Cardiac septum (tissue), 1 donor: ENCODE measurements around the gene PPP2R2D. TPM values are rescaled to one million over a fixed set of nuclear protein-coding genes. Genes with fewer than 3 reads are reported as not detected.
A peak's percentile ranks its signal among the peaks of the same experiment; 100 is the strongest.
"Not testable (repeated sequence)": the region's sequence is repeated elsewhere in the genome, so short reads cannot be mapped to it uniquely, and the experiment has no call there.

ENCODE experiments used
- DNase-seq: peaks from one replicate; pipeline ENCODE4 v3.0.0-alpha.2; 2020; ENCODE audit warnings: low spot score
- intact Hi-C: fragments of 100-400 bp; cut with DNase I; formaldehyde crosslinking; loops from one replicate; pipeline ENCODE4 v1.14.0; 2022
- total RNA-seq: library from RNA; stranded (reverse); fragmentation: NEBNext Ultra II Directional; extraction: Animal tissue kit (Norgen Biotek cat#: 25700); gene quantifications from one replicate; pipeline ENCODE4 v1.2.1, GENCODE V29; 2021
- donor health status: DM: no; HTN: no; CAD: no.

The PPP2R2D gene
- total RNA-seq, 1 donor from 2014 or later = 35.3 TPM

DNA sequence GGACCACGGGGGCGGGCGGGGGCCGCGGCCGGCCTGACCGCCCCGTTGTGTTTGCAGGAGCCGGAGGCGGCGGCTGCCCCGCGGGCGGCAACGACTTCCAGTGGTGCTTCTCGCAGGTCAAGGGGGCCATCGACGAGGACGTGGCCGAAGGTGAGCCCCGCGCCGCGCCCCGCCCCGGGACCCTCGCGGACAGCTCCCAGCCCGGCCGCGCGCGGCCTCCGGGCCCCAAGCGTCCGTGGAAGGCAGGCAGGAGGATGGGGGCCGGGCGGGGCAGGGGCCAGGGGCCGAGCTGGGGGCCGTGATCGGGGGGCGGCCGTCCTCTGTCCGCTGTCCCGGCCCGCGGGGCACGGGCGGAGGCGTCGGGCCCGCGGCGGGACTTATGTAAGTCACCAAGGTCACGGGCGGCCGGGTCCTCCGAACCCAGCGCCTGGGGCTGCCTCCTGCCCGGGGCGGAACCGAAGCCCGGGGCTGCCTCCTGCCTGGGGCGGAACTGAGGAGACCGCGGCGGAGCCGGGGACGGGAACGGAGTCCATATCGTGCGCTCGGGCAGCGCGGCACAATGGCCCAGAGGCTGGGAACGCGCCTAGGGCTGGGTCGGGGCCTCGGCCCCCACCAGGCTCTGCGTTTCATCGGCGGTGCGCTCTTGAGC, 497 bp downstream of the PPP2R2D start:
- intact Hi-C loops = loop anchor here (5.0 kb wide), 2 partner anchors 81 to 121 kb away; partner anchors contain the start of gene BNIP3

DNA sequence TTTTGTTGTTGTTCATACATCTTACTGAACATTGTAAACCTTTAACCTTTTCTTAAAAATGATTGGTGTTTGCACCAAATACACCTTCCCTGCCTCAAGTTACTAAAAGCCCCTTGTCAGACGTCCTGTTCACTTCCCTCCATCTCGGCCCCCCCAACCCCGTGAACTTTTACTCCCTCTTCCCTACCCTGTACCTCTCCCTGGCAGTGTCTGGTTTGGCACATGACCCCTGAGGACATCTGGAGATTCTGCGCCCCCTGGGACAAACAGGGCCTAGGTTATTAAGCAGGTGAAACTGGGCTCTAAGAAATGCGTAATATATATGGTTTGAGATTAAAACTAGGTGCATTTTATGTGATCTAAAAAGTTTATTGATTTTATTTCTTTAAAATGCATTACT, 1.4 kb downstream of the PPP2R2D start:
- intact Hi-C loops = loop anchor here (5.0 kb wide), 2 partner anchors 80 to 120 kb away; partner anchors contain the start of gene BNIP3
- DNase-seq = no peak

More for the DNA sequence above, 497 bp downstream of the PPP2R2D start:
- DNase-seq = peak; percentile 82

DNA sequence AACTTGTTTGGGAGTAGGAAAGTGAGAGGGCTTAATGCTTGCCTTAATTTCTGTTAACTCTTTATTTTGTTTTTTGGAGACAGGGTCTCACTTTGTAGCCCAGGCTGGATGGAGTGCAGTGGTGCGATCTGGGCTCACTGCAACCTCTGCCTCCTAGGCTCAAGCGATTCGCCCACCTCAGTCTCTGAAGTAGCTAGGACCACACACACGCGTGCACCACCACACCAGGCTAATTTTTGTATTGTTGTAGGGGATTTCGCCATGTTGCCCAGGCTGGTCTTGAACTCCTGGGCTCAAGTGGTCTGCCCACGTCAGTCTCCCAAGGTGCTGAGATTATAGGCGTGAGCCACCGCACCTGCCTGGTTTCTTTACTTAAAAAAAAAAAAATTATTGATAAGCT, 1.9 kb downstream of the PPP2R2D start:
- DNase-seq = no peak
- intact Hi-C loops = loop anchor here (5.0 kb wide), 2 partner anchors 80 to 120 kb away; partner anchors contain the start of gene BNIP3

DNA sequence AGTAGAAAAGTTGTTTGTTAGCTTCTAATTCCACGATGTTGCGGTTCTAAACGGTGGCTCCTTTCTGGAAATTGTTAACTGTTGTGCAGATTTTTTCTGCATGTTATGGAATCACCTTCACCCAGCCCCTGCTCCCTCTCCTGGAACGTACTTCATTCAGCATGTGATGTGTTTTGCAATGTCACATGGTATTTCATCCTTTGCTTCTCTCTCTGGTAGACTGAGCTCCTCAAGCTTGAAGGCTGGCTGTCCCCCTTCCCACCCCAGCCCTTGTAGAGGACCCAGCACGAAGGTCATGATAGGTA, 4.4 kb downstream of the PPP2R2D start:
- DNase-seq = no peak
- intact Hi-C loops = no loop called here

DNA sequence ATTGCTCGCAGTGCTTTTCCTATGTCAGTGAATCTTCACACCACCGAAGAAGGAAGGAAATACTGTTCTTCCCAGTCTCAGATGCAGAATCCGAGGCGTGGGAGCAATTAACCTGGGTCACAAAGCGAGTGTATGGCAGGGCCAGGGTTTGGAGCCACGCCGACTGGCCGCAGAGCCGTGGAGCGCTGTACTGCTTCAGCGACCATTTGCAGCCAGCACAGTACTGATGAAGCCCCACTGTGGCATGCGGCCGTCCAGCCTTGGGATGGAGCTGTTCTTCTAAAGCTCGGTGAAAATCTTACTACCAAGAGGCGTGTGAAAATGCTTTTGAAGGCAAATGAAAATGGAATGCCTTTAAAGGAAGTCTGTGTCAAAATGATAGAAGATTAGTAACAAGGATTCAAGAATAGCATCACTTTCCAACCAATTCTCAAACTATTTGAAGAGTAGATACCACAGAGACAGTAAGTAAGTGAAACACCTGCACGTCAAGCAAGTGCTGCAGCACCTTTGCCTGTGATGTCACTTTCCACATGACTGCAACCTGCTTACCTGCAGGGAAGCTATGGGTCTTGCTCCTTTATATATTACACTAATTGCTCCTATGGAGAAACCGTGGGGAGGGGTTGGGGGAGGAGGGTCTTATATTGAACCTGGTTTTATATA, 4.9 kb downstream of the PPP2R2D start:
- intact Hi-C loops = no loop called here
- DNase-seq = no peak

DNA sequence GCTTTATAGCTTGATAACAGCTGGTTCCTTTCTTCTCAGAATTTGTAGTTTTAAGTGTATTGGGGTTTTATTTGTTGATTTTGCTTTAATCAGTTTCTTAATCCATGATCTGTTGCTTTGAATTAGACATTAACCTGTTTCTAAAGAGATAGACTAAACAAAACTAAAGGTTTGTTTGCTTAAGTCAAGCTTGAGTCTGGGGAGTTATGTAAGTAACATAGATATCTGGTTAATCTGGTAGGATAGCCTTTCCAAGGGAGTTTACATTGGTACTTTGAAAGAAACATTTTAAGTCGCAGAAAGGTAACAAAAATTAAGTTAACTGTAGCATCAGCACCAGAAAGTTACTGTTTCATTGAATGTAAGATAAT, 5.4 kb downstream of the PPP2R2D start:
- intact Hi-C loops = no loop called here
- no peak for DNase-seq

DNA sequence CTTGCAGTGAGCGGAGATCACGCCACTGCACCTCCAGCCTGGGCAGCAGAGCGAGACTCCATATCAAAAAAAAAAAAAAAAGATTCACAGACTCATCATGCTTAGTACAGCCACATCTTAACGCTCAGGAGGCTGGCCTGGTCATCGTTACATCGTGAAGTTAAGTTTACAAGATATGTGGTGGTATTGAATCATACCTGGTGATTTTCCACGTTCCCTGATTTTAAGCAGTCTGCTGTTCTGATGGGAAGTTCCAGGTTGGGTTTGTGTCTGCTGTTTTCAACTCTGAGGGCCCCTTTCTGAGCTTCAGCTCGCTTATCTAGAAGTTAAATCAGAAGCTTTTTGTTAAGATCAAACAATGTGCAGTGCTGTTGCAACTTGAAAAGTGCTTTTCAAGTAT, 6.9 kb downstream of the PPP2R2D start:
- intact Hi-C loops = no loop called here
- DNase-seq = no peak

DNA sequence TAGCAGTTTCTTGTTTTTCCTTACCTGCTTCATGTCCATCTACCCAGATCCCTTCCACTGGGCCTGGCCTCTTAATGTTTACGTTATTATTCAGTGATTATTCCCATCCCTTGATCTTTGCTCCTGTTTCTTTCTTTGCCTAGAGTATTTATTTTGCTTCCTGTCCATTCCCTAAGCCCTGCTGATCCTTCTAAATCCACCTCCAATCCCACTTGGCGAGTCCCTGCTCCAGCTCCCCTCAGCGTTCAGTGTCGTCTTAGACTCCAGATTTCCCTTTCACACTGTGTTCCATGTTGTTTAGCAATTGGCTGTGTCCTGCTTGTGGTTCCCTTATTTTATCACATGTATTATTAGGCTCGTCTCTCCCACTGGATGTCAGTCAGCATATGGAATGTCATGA, 7.3 kb downstream of the PPP2R2D start:
- DNase-seq = no peak
- intact Hi-C loops = no loop called here

DNA sequence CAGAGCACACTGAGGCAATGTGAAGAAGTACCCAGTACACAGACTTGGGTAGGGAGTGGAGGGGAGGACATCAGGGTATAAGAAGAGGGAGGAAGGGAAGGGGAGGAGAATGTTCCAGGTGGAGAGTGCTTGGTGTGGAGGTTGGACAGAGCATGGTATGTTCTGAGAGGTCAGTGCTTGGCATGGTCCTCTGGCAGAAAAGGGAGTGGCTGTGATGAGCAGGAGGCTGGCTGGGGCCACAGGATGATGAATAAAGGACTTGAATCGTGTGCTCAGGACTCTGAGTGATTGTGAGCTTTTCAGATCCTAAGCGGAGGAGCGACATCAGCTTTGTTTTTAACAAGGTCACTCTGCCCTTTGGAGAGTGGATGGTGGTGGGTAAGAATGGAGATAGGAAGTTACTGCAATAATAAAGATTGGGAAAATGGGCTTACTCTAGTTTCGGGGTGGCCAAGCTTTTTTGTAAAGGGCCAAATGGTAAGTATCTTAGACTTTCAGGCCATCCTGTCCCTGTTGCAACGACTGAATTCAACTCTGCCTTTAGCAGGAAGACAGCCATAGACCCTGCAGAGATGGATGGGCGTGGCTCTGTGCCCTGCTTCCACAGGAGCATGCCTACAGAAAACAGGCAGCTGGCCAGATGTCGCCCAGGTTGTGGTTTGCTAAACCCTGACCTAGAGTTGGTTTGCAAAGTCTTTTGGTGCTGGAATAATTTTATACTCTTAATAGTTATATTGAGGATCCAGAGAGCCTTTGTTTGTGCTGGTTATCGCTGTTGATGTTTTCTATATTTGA, 8.4 kb downstream of the PPP2R2D start:
- intact Hi-C loops = no loop called here
- DNase-seq = no peak

DNA sequence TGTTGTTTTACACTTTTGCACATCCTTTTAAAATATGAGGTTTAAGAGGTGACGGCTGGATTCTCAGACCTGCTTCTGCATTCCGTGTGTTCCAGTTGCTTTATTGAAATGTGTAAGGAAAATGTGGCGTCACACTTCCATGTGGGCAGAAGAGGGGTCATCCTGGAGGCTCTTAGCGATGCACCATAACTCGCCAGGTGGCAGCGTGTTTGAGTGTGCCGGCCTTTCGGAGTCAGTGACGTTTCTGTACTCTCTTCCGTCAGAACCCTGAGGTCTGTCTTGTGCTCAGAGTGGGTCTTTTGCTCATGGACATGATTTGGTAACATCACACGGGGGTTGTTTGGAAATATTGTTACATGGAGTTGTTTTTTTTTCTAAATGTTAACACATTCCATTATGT, 9.1 kb downstream of the PPP2R2D start:
- DNase-seq = no peak
- intact Hi-C loops = no loop called here

DNA sequence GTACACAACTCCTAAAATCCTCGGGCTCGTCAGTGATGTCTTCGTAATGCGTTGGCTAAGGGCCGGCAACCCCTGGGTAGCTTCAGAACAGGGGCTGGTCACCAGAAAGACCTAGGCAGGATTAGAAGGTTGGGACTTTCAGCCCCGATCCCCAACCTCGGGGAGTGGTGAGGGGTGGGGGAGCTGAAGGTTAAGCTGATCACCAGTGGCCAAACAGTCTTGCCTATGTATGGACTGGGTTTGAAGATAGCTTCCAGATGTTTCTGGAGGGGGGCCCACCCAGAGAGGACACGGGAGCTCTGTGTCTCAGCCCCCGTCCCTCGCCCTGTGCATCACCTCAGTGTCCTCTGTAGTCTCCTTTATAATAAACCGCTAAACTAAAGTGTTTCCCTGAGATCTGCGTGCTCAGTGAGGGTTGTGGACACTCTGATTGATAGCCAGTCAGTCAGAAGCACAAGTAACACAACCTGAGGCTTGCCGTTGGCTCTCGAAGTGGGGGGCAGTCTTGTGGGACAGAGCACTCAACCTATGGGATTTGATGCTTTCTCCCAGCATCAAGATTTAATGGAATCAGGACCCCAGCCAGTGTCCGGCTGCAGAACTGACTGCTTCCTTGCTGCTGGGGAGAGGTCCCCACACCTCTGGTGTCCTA, 10.0 kb downstream of the PPP2R2D start:
- intact Hi-C loops = no loop called here
- no peak for DNase-seq

DNA sequence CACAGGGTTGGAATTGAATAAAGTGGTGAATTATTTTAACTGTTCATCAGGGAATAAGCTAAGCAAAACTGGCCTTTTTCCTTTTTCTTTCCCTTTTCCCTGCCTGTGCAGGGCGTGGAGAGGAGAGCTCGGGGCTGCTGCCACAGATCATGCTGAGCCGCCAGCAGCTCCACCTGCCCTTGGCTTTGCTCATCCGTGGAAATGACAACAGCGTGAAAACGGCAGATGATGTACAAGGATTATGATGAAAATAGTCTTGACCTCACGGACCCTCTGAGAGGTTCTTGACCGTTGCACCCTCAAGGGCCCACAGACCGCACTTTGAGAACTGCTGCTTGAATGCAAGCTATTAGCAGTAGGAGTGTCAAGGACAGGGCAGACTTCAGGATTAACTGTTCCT, 10.6 kb downstream of the PPP2R2D start:
- intact Hi-C loops = no loop called here
- no peak for DNase-seq

DNA sequence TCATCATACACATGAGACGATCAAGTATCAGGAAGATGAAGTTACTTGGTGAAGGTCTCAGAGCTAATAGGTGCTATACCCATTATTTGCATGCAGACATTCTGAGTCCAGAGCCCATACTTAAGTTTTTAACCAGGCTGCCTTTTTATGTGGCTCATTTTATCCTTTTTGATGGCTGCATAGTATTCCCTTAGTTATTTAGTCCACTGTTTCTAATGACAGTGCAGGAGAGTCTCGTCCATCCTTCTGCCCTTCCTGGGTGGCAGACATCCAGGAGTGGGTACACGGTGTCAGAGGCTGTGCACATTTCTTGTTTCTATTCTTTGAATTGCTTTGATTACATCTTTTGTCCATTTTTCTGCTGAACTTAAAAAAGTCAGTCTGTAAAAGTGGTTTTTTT, 11.8 kb downstream of the PPP2R2D start:
- intact Hi-C loops = no loop called here
- no peak for DNase-seq

DNA sequence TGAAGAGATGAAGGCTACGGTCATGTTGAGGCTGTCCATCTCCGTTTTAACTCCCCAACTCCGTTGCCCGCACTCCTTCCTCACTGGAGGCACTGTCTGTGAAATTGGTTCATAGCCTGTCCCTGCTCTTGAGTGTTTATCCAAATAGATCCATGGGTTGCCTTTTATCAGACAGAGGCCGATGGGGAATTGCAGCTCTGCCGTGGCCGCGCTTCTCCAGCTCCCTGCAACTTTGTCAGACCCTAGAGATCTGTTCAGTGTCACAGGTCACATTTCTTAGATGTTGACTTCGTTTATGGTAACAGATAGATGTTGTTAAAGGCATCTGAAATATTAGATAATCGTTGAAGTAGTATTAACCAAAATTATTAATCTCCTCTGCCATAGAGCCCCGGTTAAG, 14.7 kb downstream of the PPP2R2D start:
- intact Hi-C loops = no loop called here
- DNase-seq = no peak

DNA sequence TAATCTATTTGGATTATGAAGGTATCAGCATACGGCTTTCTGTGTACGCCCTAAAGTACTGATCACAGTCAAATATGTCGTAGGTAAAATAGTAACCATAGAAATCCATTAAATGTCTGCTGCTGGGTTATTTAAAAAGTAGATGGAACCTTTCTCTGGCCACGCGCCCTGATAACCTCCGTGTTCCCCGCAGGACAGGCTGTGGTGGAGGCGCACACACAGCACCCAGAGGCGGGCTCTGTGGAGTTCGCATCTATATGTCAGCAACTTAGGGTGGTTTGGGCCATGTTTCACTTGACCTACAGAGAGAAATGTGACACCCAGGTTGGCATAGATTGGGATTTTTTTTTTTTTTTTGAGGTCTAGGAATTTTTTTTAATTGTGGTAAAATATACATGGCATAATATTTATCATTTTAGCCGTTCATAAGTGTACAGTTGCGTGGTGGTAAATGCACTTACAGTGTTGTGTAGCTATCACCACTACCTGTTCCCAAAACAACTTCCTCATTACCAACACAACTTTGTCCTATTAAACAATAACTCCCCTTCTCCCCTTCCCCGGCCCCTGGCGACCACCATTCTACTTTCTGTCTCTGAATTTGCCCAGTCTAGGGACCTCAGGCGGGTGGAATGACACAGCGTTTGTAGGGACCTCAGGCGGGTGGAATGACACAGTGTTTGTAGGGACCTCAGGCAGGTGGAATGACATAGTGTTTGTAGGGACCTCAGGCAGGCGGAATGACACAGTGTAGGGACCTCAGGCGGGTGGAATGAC, 15.4 kb downstream of the PPP2R2D start:
- intact Hi-C loops = no loop called here
- no peak for DNase-seq

DNA sequence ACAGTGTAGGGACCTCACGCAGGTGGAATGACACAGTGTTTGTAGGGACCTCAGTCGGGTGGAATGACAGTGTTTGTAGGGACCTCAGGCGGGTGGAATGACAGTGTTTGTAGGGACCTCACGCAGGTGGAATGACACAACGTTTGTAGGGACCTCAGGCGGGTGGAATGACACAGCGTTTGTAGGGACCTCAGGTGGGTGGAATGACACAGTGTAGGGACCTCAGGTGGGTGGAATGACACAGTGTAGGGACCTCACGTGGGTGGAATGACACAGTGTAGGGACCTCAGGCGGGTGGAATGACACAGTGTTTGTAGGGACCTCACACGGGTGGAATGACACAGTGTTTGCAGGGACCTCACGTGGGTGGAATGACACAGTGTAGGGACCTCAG, 16.0 kb downstream of the PPP2R2D start:
- intact Hi-C loops = not testable (repeated sequence)
- peak; percentile 49 for DNase-seq

DNA sequence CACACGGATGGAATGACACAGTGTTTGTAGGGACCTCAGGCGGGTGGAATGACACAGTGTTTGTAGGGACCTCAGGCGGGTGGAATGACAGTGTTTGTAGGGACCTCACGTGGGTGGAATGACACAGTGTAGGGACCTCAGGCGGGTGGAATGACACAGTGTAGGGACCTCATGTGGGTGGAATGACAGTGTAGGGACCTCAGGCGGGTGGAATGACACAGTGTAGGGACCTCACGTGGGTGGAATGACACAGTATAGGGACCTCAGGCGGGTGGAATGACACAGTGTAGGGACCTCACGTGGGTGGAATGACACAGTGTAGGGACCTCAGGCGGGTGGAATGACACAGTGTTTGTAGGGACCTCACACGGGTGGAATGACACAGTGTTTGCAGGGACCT, 16.7 kb downstream of the PPP2R2D start:
- DNase-seq, intact Hi-C loops: not testable (repeated sequence)

DNA sequence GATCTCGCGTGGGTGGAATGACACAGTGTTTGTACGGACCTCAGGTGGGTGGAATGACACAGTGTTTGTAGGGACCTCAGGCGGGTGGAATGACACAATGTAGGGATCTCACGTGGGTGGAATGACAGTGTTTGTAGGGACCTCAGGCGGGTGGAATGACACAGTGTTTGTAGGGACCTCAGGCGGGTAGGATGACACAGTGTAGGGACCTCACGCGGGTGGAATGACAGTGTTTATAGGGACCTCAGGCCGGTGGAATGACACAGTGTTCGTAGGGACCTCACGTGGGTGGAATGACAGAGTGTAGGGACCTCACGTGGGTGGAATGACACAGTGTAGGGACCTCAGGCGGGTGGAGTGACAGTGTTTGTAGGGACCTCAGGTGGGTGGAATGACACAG, 18.7 kb downstream of the PPP2R2D start:
- intact Hi-C loops, DNase-seq: not testable (repeated sequence)

DNA sequence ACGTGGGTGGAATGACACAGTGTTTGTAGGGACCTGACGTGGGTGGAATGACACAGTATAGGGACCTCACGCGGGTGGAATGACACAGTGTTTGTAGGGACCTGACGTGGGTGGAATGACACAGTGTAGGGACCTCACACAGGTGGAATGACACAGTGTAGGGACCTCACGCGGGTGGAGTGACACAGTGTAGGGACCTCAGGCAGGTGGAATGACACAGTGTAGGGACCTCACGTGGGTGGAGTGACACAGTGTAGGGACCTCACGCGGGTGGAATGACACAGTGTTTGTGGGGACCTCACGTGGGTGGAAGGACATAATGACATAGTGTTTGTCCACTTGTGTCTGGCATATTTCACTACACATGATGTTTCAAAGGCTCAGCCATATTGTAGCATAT, 19.3 kb downstream of the PPP2R2D start:
- DNase-seq = no peak
- intact Hi-C loops = no loop called here

DNA sequence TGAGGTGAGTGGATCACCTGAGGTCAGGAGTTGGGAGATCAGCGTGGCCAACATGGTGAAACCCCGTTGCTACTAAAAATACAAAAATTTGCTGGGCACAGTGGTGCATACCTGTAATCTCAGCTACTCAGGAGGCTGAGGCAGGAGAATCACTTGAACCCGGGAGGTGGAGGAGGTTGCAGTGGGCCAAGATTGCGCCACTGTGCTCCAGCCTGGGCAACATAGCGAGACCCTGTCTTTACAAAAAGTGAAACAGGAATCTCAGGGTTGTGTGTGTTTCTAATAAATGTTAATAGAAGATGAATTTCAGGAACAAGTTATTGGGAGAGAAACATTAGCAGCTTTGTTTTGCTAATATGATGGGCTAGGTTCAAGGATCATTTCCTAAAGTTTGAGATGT, 19.9 kb downstream of the PPP2R2D start:
- intact Hi-C loops = no loop called here
- DNase-seq = no peak
